ENCODE results near the gene SEC16A.
A peak's percentile ranks its signal among the peaks of the same experiment; 100 is the strongest.

Gene SEC16A, protein sequence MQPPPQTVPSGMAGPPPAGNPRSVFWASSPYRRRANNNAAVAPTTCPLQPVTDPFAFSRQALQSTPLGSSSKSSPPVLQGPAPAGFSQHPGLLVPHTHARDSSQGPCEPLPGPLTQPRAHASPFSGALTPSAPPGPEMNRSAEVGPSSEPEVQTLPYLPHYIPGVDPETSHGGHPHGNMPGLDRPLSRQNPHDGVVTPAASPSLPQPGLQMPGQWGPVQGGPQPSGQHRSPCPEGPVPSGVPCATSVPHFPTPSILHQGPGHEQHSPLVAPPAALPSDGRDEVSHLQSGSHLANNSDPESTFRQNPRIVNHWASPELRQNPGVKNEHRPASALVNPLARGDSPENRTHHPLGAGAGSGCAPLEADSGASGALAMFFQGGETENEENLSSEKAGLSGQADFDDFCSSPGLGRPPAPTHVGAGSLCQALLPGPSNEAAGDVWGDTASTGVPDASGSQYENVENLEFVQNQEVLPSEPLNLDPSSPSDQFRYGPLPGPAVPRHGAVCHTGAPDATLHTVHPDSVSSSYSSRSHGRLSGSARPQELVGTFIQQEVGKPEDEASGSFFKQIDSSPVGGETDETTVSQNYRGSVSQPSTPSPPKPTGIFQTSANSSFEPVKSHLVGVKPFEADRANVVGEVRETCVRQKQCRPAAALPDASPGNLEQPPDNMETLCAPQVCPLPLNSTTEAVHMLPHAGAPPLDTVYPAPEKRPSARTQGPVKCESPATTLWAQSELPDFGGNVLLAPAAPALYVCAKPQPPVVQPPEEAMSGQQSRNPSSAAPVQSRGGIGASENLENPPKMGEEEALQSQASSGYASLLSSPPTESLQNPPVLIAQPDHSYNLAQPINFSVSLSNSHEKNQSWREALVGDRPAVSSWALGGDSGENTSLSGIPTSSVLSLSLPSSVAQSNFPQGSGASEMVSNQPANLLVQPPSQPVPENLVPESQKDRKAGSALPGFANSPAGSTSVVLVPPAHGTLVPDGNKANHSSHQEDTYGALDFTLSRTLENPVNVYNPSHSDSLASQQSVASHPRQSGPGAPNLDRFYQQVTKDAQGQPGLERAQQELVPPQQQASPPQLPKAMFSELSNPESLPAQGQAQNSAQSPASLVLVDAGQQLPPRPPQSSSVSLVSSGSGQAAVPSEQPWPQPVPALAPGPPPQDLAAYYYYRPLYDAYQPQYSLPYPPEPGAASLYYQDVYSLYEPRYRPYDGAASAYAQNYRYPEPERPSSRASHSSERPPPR (N-terminal part only)

DNA sequence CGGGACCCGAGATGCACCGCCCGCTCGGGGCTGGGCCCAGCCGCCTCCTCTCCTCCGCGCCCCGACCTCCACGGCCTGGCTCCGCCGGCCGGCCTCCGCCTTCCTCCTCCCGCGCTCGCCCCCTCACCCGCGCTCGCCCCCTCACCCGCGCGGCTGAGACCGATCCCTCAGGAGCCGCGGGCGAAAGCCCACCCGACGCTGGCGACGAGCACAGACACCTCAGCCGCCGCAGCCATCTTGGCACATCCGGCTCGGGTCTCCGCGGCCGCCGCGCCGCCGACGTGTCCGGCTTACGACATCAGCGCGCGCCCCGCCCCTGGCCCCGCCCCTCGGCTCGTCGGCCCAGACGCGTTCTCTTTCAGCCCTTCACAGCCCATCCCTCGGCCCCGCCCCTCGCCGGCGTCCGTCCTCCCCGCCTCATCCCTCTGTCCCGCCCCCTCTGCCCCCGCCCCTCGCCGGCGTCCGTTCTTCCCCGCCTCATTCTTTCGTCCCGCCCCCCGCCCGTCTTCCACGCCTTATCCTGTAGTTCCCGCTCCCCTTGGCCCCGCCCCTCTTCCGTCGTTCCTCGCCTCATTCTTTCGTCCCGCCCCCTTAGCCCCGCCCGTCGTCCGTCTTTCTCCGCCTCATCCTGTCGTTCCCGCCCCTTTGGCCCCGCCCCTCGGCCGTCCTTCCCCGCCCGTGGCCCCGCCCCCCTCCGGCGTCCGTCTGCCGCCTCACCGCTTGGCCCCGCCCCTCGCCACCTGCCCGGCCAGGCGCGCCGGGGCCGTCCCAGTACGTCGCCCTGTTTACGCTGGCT is at the start of gene SEC16A:
Gene SEC16A (minus strand): TSS at position 248 of the 796 bp plus-strand sequence. CDS start 5,425 bp downstream, outside the sequence.
- peak within 1 kb of the TSS; percentile 95 for H3K27ac Mint-ChIP-seq
- H3K4me1 Mint-ChIP-seq (ENCODE audit: low read depth): peaks cover 35% of the 10 kb centered on the region
- no peaks in the 10 kb centered on the region for H3K36me3 Mint-ChIP-seq
- H3K4me3 Mint-ChIP-seq: peak within 1 kb of the TSS; percentile 96
- no peaks in the 10 kb centered on the region for H3K9me3 Mint-ChIP-seq (ENCODE audit: low read depth)
- H3K27me3 Mint-ChIP-seq: no peaks in the 10 kb centered on the region

- peaks cover 41% of the 10 kb centered on the region for H3K4me1 Mint-ChIP-seq (ENCODE audit: low read depth)
- peak overlapping the region; percentile 75 for H3K4me3 Mint-ChIP-seq
- no peaks in the 10 kb centered on the region for H3K36me3 Mint-ChIP-seq
- H3K9me3 Mint-ChIP-seq (ENCODE audit: low read depth): no peaks in the 10 kb centered on the region
- H3K27ac Mint-ChIP-seq: peak overlapping the region; percentile 80
- H3K27me3 Mint-ChIP-seq: no peaks in the 10 kb centered on the region
Measured at GRCh38 chr9:136531904-136532798, 49.3 kb upstream of the SEC16A start.

DNA sequence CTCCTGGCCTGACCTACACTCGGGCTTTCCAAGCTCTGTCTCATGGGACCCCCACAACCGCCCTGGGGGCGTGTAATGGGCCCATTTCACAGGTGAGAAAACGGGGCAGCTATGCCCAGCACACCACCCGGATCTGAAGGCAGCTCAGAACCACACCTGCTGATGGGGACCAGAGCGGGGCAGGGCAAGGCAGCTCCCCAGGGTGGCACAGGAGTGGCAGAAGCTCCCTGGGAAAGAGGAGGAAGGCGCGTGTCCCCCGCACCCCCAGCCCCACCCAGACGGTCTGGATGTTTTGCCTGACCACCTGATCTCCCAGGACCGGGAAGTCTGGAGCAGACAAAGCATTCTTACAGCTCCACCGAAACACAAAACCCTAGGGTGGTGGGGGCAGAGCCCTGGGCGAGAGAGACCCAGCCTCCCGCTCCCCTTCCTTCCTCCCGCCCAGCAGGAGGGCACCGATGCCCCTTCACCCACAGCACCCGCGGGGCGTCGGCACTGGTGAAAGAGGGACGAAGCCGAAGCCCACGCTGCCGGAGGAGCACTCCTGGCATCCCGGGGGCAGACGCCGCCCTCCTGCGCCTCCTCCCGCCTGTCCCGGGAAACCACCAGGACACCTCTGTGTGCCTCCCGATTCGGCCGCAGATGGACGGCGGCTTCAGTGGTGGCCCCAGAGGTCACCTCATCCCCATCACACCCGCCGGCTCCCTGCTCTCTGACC is 48.5 kb upstream of the SEC16A start:
- Mint-ChIP-seq H3K27me3 (no peaks in the 10 kb centered on the region), H3K9me3 (ENCODE audit: low read depth) (no peaks in the 10 kb centered on the region), H3K36me3 (no peaks in the 10 kb centered on the region), H3K4me3 (peak overlapping the region; percentile 48), H3K27ac (peak overlapping the region; percentile 50), H3K4me1 (ENCODE audit: low read depth) (peaks cover 39% of the 10 kb centered on the region)

- Mint-ChIP-seq H3K36me3 (no peaks in the 10 kb centered on the region), H3K27me3 (no peaks in the 10 kb centered on the region), H3K9me3 (ENCODE audit: low read depth) (no peaks in the 10 kb centered on the region), H3K27ac (no peak overlapping the region), H3K4me1 (ENCODE audit: low read depth) (peaks cover 36% of the 10 kb centered on the region), H3K4me3 (peak overlapping the region; percentile 48)
Measured at GRCh38 chr9:136530461-136531089, 47.7 kb upstream of the SEC16A start.

DNA sequence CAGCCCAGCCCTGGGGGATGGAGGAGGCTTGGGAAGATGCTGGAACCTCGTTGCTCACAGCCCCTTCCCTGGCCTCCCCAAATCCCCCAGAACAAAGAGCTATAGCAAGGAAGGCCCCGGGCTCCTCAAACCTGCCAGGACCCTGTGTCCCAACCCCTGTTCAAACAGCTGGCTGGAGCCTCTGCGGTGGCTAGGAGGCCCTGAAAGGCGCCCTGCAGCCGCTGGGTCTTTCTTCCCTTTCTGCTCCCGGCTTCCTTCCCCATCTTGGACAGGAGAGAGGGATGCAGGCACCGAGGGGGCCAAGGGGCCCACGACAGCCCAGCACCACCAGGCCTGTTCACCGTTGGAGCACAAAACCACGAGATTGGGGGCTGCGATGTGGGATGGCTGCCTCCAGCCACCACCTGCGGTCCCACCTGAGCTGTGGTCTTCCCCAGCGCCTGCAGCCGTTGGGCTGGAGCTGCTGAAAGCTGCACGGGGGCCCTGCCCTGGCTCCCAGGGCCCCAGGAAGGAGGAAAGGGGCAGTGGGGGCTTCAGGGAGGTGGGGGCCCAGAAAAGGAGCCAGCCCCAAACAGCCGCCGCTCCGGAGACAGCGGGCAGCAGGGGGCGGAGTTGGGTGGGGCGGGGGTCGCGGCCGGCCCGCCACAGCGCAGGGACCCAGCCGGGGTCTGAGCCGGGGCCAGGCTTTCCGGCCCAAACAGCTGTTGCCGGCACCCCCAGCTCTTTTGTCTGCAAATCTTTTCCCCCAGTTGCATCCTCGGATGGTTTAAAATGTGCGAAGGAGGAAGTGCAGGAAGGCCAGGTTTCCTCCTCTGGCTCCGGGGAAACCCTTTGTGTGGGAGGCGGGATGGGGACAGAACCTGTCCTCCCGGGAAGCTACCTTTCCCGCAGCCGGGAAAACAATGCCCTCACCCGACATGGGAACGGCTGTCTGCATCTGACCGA is 46.9 kb upstream of the SEC16A start:
- H3K9me3 Mint-ChIP-seq (ENCODE audit: low read depth): no peaks in the 10 kb centered on the region
- H3K27me3 Mint-ChIP-seq: no peaks in the 10 kb centered on the region
- H3K36me3 Mint-ChIP-seq: no peaks in the 10 kb centered on the region
- H3K27ac Mint-ChIP-seq: peak overlapping the region; percentile 16
- peaks cover 36% of the 10 kb centered on the region for H3K4me1 Mint-ChIP-seq (ENCODE audit: low read depth)
- peak overlapping the region; percentile 40 for H3K4me3 Mint-ChIP-seq

- H3K9me3 Mint-ChIP-seq (ENCODE audit: low read depth): no peaks in the 10 kb centered on the region
- no peak overlapping the region for H3K4me3 Mint-ChIP-seq
- H3K27me3 Mint-ChIP-seq: no peaks in the 10 kb centered on the region
- H3K4me1 Mint-ChIP-seq (ENCODE audit: low read depth): peaks cover 28% of the 10 kb centered on the region
- no peaks in the 10 kb centered on the region for H3K36me3 Mint-ChIP-seq
- no peak overlapping the region for H3K27ac Mint-ChIP-seq
Measured at GRCh38 chr9:136528716-136529341, 46.0 kb upstream of the SEC16A start.

DNA sequence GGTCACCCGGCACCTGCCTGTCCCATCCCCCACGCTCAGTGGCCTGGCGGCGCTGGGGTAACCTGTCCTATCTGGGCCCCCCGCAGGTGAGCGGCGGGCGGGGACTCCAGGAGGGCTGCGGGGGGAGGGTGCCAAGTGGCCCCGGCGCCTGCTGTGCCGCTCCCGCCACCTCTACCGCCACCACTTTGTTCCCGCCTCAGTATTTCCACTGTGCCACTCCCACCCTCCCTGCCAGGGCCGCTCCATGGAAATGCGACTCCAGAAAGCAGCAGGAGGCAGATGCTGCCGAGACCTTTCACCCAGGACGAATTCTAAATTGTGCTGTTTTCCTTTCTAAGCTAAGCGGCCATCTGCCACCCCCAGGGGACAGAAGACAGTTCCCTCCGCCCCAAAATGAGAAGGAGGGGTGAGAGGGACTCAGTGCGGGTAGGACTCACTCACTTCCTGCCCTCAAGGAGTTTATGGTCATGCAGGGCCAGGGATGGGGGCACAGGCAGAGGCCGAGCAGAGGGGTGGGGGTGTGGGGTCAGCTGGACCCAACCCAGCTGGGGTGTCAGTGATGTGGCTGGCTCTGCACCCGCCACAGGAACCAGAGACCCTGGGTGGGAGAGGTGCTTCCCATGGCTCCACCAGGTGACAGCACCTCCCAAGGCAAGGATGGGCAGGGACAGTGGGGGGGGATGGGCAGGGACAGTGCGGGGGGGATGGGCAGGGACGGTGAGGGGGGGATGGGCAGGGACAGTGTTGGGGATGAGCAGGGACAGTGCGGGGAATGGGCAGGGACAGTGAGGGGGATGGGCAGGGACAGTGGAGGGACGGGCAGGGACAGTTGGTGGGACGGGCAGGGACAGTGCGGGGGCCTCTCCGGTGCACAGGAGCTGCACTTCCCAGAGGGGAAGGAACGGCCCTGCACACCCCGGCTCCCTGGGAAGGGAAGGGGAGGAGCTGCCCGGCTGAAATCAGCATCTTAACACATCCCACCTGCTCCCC is 45.2 kb upstream of the SEC16A start:
- Mint-ChIP-seq H3K9me3 (ENCODE audit: low read depth) (no peaks in the 10 kb centered on the region), H3K27me3 (no peaks in the 10 kb centered on the region), H3K4me3 (no peak overlapping the region), H3K36me3 (no peaks in the 10 kb centered on the region), H3K4me1 (ENCODE audit: low read depth) (peaks cover 23% of the 10 kb centered on the region), H3K27ac (no peak overlapping the region)

- Mint-ChIP-seq H3K9me3 (ENCODE audit: low read depth) (no peaks in the 10 kb centered on the region), H3K27me3 (no peaks in the 10 kb centered on the region), H3K36me3 (no peaks in the 10 kb centered on the region), H3K27ac (no peak overlapping the region), H3K4me1 (ENCODE audit: low read depth) (peaks cover 16% of the 10 kb centered on the region), H3K4me3 (no peak overlapping the region)
Measured at GRCh38 chr9:136527131-136527530, 44.3 kb upstream of the SEC16A start.

- Mint-ChIP-seq H3K4me1 (ENCODE audit: low read depth) (peaks cover 15% of the 10 kb centered on the region), H3K4me3 (no peak overlapping the region), H3K27me3 (no peaks in the 10 kb centered on the region), H3K36me3 (no peaks in the 10 kb centered on the region), H3K9me3 (ENCODE audit: low read depth) (no peaks in the 10 kb centered on the region), H3K27ac (no peak overlapping the region)
Measured at GRCh38 chr9:136526625-136527066, 43.8 kb upstream of the SEC16A start.

DNA sequence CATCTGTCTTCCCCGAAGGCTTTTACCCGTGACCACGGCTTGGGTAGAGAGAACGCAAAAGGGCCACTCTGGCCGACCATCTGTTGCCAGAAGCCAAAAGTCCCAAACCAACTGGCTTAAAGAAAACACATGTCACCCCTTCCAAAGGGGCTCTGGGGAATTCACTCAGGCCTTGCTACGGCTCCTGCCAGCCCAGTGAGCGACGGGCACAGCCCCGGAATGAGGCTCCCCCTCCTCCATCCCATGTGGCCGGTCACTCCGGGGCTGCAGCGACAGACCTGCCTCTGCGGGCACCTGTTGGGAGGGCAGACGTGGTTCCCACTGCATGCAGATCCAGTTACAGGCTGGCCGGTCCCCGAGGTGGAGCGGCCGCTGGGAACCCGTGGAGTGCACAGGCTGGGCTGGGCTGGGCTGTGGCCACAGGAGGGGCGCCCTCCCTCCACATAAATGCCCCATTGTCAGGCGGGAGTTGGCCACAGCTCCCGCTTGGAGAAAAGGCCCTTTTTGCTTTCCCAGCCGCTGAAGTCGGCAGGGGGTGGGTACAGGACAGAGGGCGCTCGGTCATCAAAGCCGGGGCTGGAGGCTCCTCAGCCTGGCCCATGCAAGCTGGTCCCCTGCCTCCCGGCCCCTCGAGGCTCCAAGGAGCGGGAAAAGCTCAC is 43.1 kb upstream of the SEC16A start:
- H3K27ac Mint-ChIP-seq: no peak overlapping the region
- no peak overlapping the region for H3K4me3 Mint-ChIP-seq
- H3K4me1 Mint-ChIP-seq (ENCODE audit: low read depth): peaks cover 12% of the 10 kb centered on the region
- H3K9me3 Mint-ChIP-seq (ENCODE audit: low read depth): no peaks in the 10 kb centered on the region
- H3K36me3 Mint-ChIP-seq: no peaks in the 10 kb centered on the region
- H3K27me3 Mint-ChIP-seq: no peaks in the 10 kb centered on the region

Measured in activated naive CD8-positive, alpha-beta T cell (primary cell).